Muscle of back (tissue), 11 donors: Measurements from ENCODE around the gene ZAP70. TPM values are rescaled to one million over a fixed set of nuclear protein-coding genes. Genes with fewer than 3 reads are reported as not detected.
A peak's percentile ranks its signal among the peaks of the same experiment; 100 is the strongest.

Experiments
- DNase-seq, 3 donors: peaks; one replicate each; pipeline versions ENCODE4 v3.0.0 to v3.0.0-alpha.2; 2013
- polyA plus RNA-seq, 10 donors: library from polyadenylated mRNA; unstranded; fragments of 120-200 nt; gene quantifications; one replicate each; pipeline ENCODE4 v1.2.1, GENCODE V29; 2013; ENCODE audit not compliant: insufficient read length in 10 of 10

The ZAP70 gene
- polyA plus RNA-seq, 10 donors: 1.6 to 12.4 (median 3.0) TPM

GRCh38 chr2:97715951-97716694, 2.7 kb downstream of the ZAP70 start:
- DNase-seq: no peak

- no peak for DNase-seq
These were observed 3.6 kb downstream of the ZAP70 start for GRCh38 chr2:97716695-97717612.

- DNase-seq: no peak
These were observed 4.2 kb downstream of the ZAP70 start for GRCh38 chr2:97717613-97717995.

- DNase-seq: no peak
These were observed 4.9 kb downstream of the ZAP70 start for GRCh38 chr2:97718051-97718882.

GRCh38 chr2:97718942-97719341, 5.6 kb downstream of the ZAP70 start:
- DNase-seq: no peak

GRCh38 chr2:97719362-97720155, 6.2 kb downstream of the ZAP70 start:
- no peak for DNase-seq

GRCh38 chr2:97720746-97721145, 7.4 kb downstream of the ZAP70 start:
- no peak for DNase-seq

GRCh38 chr2:97722227-97722626, 8.9 kb downstream of the ZAP70 start:
- no peak for DNase-seq

GRCh38 chr2:97723156-97724072, 10.0 kb downstream of the ZAP70 start:
- DNase-seq: no peak

GRCh38 chr2:97724073-97724410, 10.7 kb downstream of the ZAP70 start:
- DNase-seq: no peak

GRCh38 chr2:97724501-97724900, 11.1 kb downstream of the ZAP70 start:
- no peak for DNase-seq

- DNase-seq: no peak
These were observed 11.7 kb downstream of the ZAP70 start for GRCh38 chr2:97724946-97725688.

- DNase-seq: peak; percentile 42 to 72 (median 47)
These were observed 13.1 kb downstream of the ZAP70 start for GRCh38 chr2:97726261-97727064.

GRCh38 chr2:97727296-97727695, 13.9 kb downstream of the ZAP70 start:
- no peak for DNase-seq

GRCh38 chr2:97728091-97728731, 14.8 kb downstream of the ZAP70 start:
- DNase-seq: peak; percentile 42 to 79 (median 62)

GRCh38 chr2:97730245-97730644, 16.9 kb downstream of the ZAP70 start:
- DNase-seq: no peak

- DNase-seq: no peak
These were observed 18.1 kb downstream of the ZAP70 start for GRCh38 chr2:97731274-97732020.
